H1 (cell line): ENCODE data around the gene SPATA32. TPM values are rescaled to one million over a fixed set of nuclear protein-coding genes. Genes with fewer than 3 reads are reported as not detected.
A peak's percentile ranks its signal among the peaks of the same experiment; 100 is the strongest.

Experiments
- CHD7 ChIP-seq: fragments of 300-600 bp; sonication (generic); IDR thresholded peaks from 2 replicates; pipeline ENCODE4 v1.7.1; 2012; ENCODE audit warnings: low read length, moderate library complexity, mild to moderate bottlenecking, inconsistent platforms; ENCODE audit not compliant: insufficient replicate concordance
- CREB1 ChIP-seq: IDR thresholded peaks from 2 replicates; pipeline ENCODE4 v1.6.1; 2012; ENCODE audit warnings: inconsistent platforms
- FOSL1 ChIP-seq: IDR thresholded peaks from 2 replicates; pipeline ENCODE4 v1.6.1; 2011; ENCODE audit warnings: mild to moderate bottlenecking, low read depth, low read length, moderate library complexity; ENCODE audit not compliant: insufficient read depth
- KDM1A ChIP-seq: fragments of 200-600, 300-600 bp; sonication (generic); IDR thresholded peaks from 2 replicates; pipeline ENCODE4 v1.7.1; 2016; ENCODE audit warnings: mild to moderate bottlenecking, low read length, borderline replicate concordance
- SIRT6 ChIP-seq: IDR thresholded peaks from one replicate; pipeline ENCODE4 v1.7.1; 2012; ENCODE audit warnings: low read length, inconsistent platforms
- TEAD4 ChIP-seq: IDR thresholded peaks from 2 replicates; pipeline ENCODE4 v1.6.1; 2012; ENCODE audit warnings: low read depth, low read length, inconsistent platforms, mixed read lengths
- YY1 ChIP-seq: IDR thresholded peaks from 2 replicates; pipeline ENCODE4 v1.6.1; 2011; ENCODE audit warnings: low read depth, mild to moderate bottlenecking, low read length
- polyA plus RNA-seq, 7 experiments: library from polyadenylated mRNA; depleted of rRNA in 3 of 7; stranded (reverse) in 5 of 7; unstranded in 2 of 7; fragments of >200 nt in 5 of 7; fragments of 200-250 nt in 2 of 7; gene quantifications; 1 replicate in 5 of 7; 2 replicates in 1 of 7; 4 replicates in 1 of 7; pipeline versions ENCODE4 v1.2.1 to v1.2.3, GENCODE V29; 2011 to 2013; ENCODE audit warnings: missing spikeins in 2 of 7, mixed read lengths in 2 of 7
- total RNA-seq: library from RNA; stranded (reverse); fragmentation: NEBNext Ultra II Directional; extraction: Animal tissue kit (Norgen Biotek cat#: 25700); gene quantifications from 2 replicates; pipeline ENCODE4 v1.2.1, GENCODE V29; 2021

The SPATA32 gene
- total and polyA plus RNA-seq, 2 of the 8 experiments (the other 6 are each of a cell fraction or from before 2014, with no cell fraction given), result 0.24 TPM; not detected in 1

GRCh38 chr17:45228763-45229539 is 32.9 kb downstream of the SPATA32 start (continued):
- TF ChIP-seq CHD7, result no peak
- TF ChIP-seq KDM1A, result no peak
- no peak for TF ChIP-seq TEAD4
- TF ChIP-seq FOSL1, result no peak
- TF ChIP-seq YY1, result no peak
- peak; percentile 76 for TF ChIP-seq CREB1
- TF ChIP-seq SIRT6, result no peak
- TF ChIP-seq, all 59 proteins: peak for 3
